ENCODE measurements around the gene POU2F3.

The POU2F3 gene

GRCh38 chr11:120363436-120363835 lies 123.5 kb downstream of the POU2F3 start:
- Histone ChIP-seq H2BK120ac (ENCODE audit: low read depth, low read length) (no peak overlapping the region), H3K4ac (ENCODE audit: low read depth, low read length) (no peak overlapping the region), H3K4me2 (ENCODE audit: low read length) (no peak overlapping the region)

GRCh38 chr11:120365512-120365911 lies 125.6 kb downstream of the POU2F3 start:
- Histone ChIP-seq H2AK5ac (ENCODE audit: low read length) (no peak overlapping the region), H2BK120ac (ENCODE audit: low read depth, low read length) (no peak overlapping the region), H2BK15ac (replicated peaks; ENCODE audit: low read depth) (no peak overlapping the region), H3K79me1 (ENCODE audit: low read length) (peaks cover 6% of the 10 kb centered on the region), H3K18ac (ENCODE audit: low read length) (no peak overlapping the region), H3K27me3 (ENCODE audit: insufficient read depth, low read length, poor library complexity) (no peaks in the 10 kb centered on the region), H3K27ac (ENCODE audit: low read depth, low read length) (no peak overlapping the region), H3K4me2 (ENCODE audit: low read length) (no peak overlapping the region), H4K5ac (ENCODE audit: low read length) (no peak overlapping the region), H3K9ac (ENCODE audit: low read length) (no peak overlapping the region), H4K8ac (ENCODE audit: low read depth, low read length) (no peak overlapping the region), H3K79me2 (ENCODE audit: control insufficient read depth, insufficient read depth, low read length) (peaks cover 4% of the 10 kb centered on the region), H3K23ac (ENCODE audit: low read length) (no peak overlapping the region), H3K4me1 (ENCODE audit: control insufficient read depth, low read depth, low read length) (no peaks in the 10 kb centered on the region), H3K56ac (ENCODE audit: low read length) (no peak overlapping the region), H3K36me3 (ENCODE audit: control insufficient read depth, insufficient read depth, low read length) (no peaks in the 10 kb centered on the region), H3K4ac (ENCODE audit: low read depth, low read length) (no peak overlapping the region), H2BK5ac (ENCODE audit: low read length) (no peak overlapping the region), H3K4me3 (ENCODE audit: low read length) (no peak overlapping the region)
- DNase-seq, result no peak

More at GRCh38 chr11:120363436-120363835, 123.5 kb downstream of the POU2F3 start:
- peaks cover 10% of the 10 kb centered on the region for H3K79me2 ChIP-seq (ENCODE audit: control insufficient read depth, insufficient read depth, low read length)
- no peak overlapping the region for H3K9ac ChIP-seq (ENCODE audit: low read length)
- no peak overlapping the region for H3K27ac ChIP-seq (ENCODE audit: low read depth, low read length)
- H2AK5ac ChIP-seq (ENCODE audit: low read length), result no peak overlapping the region
- no peak overlapping the region for H3K4me3 ChIP-seq (ENCODE audit: low read length)
- no peak overlapping the region for H3K18ac ChIP-seq (ENCODE audit: low read length)
- no peak for DNase-seq
- H3K27me3 ChIP-seq (ENCODE audit: insufficient read depth, low read length, poor library complexity), result no peaks in the 10 kb centered on the region
- no peak overlapping the region for H2BK15ac ChIP-seq (replicated peaks; ENCODE audit: low read depth)
- H4K5ac ChIP-seq (ENCODE audit: low read length), result no peak overlapping the region
- H3K23ac ChIP-seq (ENCODE audit: low read length), result no peak overlapping the region
- H2BK5ac ChIP-seq (ENCODE audit: low read length), result no peak overlapping the region
- H3K79me1 ChIP-seq (ENCODE audit: low read length), result peaks cover 8% of the 10 kb centered on the region
- no peak overlapping the region for H3K56ac ChIP-seq (ENCODE audit: low read length)
- no peak overlapping the region for H4K8ac ChIP-seq (ENCODE audit: low read depth, low read length)
- no peaks in the 10 kb centered on the region for H3K36me3 ChIP-seq (ENCODE audit: control insufficient read depth, insufficient read depth, low read length)
- H3K4me1 ChIP-seq (ENCODE audit: control insufficient read depth, low read depth, low read length), result no peaks in the 10 kb centered on the region

Small RNAs within 50 kb of the gene (small RNA-seq; reads per million reads assigned to genes)
- gene RF00100 (ENCODE audit: insufficient read depth), result 9.5 reads per million, percentile 85 among the genes with 10 or more reads in this experiment

Data from mesendoderm (in vitro differentiated cells).